Stimulated activated naive CD4-positive, alpha-beta T cell (primary cell): ENCODE measurements around the gene MTFP1.
"Not testable (repeated sequence)": the region's sequence is repeated elsewhere in the genome, so short reads cannot be mapped to it uniquely, and the experiment has no call there.

ENCODE experiments used
- DNase-seq, 6 experiments: peaks; one replicate each; lab custom pipeline; 2025; lab: John Stamatoyannopoulos, UW

MTFP1 gene

DNA sequence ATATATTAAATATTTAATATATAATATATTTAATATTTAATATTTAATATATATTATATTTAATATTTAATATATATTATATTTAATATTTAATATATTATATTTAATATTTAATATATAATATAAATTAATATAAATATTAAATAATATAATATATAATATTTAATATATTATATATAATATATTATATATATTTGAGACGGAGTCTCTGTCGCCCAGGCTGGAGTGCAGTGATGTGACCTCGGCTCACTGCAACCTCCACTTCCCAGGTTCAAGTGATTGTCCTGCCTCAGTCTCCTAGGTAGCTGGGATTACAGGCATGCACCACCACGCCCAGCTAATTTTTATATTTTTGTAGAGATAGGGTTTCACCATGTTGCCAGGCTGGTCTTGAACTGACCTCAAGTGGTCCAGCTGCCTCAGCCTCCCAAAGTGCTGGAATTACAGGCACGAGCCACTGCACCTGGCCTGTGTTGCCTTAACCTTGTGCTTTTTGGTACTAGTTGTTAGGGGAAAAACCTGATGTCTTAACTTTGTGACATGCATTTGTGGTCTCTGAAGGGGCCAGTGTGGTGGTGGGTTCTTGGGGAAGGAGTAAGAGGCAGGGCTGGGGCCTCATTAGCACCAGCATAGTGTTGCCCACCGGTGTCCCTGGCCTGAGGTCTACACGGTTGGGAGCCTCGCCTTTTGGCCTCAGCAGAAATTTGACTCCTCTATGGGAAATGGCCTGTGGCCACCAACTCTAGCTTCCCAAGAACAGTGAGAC lies 29.7 kb downstream of the MTFP1 start:
- DNase-seq = no peak

DNA sequence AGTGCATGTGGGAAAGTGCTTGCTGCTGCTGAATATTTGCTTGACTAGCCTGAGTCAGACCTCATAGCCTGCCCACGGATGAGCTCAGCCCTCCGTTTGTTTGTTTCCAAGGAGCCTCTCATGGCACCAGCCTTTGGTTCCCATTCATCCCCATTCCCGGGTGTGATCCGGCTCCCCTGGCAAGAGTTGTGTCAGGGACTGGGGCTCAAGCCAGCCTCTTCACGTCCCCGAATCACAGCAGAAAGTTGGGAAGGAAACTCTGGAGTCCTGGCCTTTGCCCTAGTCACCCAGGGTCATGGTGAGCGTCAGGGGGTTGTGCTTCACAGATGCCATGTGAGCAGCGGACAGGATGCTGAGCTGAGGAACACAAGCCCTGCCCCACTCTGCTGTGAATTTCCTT lies 32.4 kb downstream of the MTFP1 start:
- DNase-seq = no peak

DNA sequence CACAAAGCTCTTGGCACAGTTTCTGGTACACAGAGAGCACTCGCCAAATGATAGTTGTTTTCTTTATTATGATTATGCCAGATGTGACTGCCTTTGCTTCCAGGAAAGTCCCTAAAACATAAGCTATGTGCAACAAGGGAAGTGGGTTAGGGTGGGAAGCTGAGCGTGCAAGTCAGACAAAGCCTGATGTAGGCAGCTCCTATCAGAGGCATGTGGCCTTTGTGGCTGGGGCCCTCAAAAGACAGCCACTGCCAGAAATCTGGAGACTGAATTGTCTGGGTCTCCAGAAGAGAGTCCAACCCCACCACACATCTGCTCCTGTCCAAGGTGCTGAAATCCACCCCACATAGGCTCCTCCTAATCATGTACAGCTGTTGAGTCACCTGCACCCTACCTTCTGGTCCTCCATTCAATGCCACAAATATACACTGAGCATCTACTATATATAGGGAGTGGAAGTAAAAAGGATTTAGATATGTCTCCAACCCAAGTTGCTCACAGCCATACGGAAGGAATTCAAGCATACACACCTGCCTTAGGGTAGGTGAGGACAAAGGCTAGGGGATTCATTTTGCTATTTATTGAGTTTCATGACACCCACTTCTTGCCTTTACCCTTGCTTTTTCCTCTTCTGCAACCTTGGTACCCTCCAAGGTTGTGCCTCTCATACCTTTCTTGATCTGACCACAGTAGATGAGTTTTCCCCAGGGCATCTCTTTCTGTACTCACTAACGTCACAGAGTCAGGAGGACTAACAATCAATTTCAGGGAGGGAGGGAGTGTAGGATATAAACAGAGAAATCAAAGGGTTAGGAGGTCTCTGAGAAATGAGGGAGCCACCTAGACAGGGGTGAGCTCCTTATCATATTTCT lies 33.8 kb downstream of the MTFP1 start:
- no peak for DNase-seq

DNA sequence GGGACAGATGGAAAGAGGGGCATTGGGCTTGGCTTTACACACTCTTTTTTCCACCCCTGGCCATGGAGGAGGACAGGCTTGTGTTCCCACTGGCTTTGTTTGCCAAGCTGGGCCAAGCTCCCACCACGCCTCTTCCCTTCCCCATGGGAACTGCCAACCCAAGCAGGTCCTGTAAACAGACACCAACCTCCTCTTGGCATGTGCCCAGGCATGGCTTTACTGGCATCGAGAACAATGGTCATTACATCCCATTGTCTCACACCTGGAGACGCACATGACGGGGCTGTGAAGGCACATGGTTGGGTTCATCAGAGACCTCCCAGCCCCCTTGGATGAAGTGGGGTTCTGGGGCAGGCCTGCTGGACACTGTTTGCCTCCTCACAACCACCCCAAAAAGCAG lies 34.6 kb downstream of the MTFP1 start:
- no peak for DNase-seq

DNA sequence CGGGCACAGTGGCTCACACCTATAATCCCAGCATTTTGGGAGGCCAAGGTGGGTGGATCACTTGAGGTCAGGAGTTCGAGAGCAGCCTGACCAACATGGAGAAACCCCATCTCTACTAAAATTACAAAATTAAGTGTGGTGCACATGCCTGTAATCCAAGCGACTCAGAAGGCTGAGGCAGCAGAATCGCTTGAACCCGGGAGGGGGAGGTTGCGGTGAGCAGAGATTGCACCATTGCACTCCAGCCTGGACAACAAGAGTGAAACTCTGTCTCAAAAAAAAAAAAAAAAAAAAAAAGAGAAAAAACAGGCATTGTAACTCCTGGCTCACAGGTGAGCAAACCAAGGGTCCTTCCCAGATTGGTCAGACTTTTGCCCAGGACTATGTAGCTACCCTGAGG lies 35.0 kb downstream of the MTFP1 start:
- DNase-seq = not testable (repeated sequence)

DNA sequence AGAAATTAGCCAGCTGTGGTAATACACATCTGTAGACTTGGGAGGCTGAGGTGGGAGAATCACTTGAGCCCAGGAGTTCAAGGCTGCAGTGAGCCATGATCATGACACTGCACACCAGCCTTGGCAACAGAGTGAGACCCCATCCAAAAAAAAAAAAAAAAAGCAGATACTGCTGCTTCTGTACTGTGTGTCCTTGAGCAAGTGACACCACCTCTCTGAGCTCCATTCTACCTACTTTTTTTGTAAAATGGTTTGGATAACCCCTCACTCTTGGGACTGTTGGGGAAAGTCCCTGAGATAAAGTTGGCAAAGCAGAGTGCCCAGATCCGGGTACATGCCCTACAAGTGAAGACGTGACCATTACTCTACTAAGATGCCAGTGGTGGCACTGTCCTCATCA lies 43.6 kb downstream of the MTFP1 start:
- DNase-seq = no peak

DNA sequence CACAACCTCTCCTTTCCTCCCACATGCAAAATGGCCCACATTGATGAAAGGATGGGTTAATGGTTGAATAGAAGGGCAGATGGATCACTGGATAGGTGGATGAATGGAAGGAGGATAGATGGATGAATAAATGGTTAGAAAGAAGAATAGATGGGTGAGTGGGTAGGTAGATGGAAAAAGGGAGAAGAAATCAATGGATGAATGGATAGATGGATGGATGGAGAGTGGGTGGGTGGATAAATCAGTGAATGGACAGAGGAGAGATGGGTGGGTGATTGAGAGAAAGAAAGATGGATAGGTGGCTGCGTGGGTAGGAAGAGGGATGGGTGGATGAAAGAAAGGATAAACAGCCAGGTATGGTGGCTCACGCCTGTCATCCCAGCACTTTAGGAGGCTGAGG lies 45.1 kb downstream of the MTFP1 start:
- DNase-seq = no peak

DNA sequence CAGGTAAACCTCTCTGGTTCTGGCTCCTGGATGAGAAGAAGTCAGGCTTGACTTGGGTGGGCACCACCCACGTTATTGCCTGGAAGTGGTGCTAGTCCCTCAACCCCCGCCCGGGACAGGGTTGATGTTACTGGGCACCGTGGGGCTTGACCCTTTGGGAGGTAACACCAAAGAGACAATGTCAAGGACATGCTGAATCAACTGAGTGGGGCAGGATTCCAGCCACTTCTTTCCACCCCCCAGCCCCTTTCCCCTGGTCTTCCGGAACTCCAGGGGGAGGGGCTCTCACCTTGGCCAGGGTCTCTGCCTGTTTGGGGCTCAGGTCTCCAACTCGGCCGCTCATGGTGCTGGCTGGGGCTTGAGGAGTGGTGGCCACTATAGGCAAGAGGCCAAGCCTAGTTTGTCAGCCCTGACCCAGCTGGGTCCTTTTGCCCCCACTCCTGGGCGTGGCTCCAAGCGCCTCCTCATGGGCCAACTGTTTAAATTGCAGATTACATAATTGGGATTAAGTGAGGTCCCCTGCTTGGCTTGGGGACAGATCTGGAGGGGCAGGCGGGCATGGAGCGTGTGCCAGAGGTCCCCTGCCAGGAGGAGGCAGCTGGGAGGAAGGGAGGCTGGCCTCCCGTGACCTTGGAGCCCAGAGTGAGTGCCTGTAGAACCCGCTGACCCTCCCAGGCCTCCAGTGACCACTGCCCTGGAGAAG lies 46.2 kb downstream of the MTFP1 start, which contains the start of gene SEC14L3:
Gene SEC14L3, minus strand, starts transcription at position 402 of the 703 bp plus-strand sequence. Its CDS starts 59 bp downstream, at position 343.
- no peak for DNase-seq

DNA sequence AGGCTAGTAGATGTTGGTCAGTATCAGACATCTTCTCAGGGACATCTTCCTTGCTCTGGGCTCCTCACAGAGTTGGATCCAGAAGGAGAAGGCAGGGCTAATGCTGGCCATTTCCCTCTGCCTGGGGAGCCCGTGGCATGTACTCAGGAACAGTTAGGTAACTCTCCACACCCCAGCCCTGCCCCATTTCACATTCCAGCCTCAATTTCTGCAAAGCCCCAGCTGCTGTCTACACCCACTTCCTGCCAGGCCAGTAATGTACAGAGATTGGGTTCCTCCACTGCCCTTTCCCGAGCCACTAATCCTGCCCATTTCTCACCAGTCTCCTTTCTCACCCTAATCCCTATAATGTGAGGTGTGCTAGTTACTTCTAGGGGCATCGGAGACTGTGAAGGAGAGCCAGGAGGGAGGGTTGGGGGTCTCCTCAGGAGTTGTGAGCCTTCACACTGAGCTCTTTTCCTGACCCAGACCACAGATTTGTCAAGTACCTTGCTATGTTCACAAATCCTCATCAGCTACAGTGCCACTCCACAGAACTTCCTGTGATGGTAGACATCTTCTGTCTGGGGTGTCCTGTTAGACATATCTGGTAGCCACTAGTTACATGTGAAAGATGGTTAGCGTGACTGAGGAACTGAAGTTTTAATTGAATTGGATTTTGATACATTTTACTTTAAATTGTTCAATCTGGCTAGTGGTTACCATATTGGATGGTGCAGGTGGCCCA lies 47.6 kb downstream of the MTFP1 start:
- no peak for DNase-seq

DNA sequence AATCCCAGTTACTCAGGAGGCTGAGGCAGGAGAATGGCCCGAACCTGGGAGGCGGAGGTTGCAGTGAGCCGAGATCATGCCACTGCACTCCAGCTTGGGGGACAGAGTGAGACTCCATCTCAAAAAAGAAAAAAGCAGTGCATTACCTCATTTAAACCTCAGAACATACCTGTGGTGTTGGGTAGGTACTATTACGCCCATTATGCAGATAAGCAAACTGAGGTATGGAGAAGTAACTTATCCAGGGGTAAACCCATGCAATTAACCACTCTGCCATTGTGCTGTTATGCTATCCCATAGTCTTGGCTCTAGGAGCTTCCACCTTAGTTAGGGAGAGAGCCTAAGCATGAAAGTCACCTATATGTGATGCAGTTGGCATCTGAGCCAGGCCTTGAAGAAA lies 48.6 kb downstream of the MTFP1 start:
- no peak for DNase-seq

DNA sequence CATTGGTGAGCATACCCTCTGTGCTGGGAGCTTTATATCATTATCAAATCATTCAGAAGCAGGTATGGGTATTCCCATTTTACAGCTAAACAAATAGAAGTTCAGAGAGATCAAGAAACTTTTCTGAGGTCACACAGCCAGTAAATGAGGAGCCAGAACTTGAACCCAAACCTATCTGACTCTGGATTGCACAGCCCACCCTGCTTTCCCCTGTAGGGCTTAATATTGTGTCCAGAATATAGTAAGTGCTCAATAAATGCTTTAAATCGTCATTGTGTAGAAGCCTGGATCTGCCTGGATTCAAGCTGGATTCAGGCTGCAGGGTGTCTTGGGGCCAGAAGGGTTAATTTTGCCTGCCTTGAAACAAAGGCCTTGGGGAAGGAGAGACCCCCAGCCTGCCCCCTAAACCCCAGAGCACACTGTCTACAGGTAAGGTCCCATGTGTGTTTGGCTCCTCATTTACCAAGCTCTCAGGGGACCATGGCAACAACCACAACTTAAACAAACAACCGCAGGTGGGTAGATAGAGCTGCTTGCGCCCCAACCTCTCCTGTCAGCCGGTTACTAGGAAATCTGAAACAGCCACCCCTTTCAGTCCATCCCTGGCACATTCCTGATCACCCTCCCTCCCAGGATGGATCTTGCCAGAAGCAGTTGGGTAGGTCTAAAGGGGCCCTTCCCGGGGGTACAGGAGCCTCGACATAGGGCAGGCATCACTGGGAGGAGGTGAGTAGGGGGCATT lies 49.3 kb downstream of the MTFP1 start:
- DNase-seq = peak in 2 of 6 experiments; percentile 4 to 8
